Spleen (tissue), 13 donors: ENCODE results near the gene PDZD8. TPM values are rescaled to one million over a fixed set of nuclear protein-coding genes. Genes with fewer than 3 reads are reported as not detected.

Experiments used
- DNase-seq: peaks from one replicate; pipeline ENCODE4 v3.0.0-alpha.2; 2020
- H3K27ac ChIP-seq, 8 donors: fragments of 200-600 bp; sonication (generic) in 7 of 8; 1 replicate in 4 of 8; 2 replicates in 4 of 8; pipeline versions ENCODE4 v1.5.0 to v1.8.0; 2016 to 2021; ENCODE audit warnings: inconsistent platforms in 4 of 8, mild to moderate bottlenecking in 4 of 8, moderate library complexity in 1 of 8
- H3K27me3 ChIP-seq, 7 donors: fragments of 200-600 bp; sonication (generic) in 6 of 7; replicated peaks in 1 of 7; 1 replicate in 4 of 7; 2 replicates in 3 of 7; pipeline versions ENCODE4 v1.5.0 to v1.8.0; 2016 to 2021; ENCODE audit warnings: inconsistent platforms in 3 of 7, mild to moderate bottlenecking in 1 of 7
- H3K36me3 ChIP-seq, 6 donors: fragments of 200-600 bp; sonication (generic) in 5 of 6; 1 replicate in 4 of 6; 2 replicates in 2 of 6; pipeline versions ENCODE4 v1.5.0 to v1.8.0; 2016 to 2021; ENCODE audit warnings: inconsistent platforms in 2 of 6
- H3K4me1 ChIP-seq, 6 donors: fragments of 200-600 bp; sonication (generic) in 5 of 6; 1 replicate in 3 of 6; 2 replicates in 3 of 6; pipeline versions ENCODE4 v1.5.0 to v1.8.0; 2016 to 2021; ENCODE audit warnings: inconsistent platforms in 3 of 6
- H3K4me3 ChIP-seq, 8 donors: fragments of 200-600 bp; sonication (generic) in 7 of 8; 1 replicate in 4 of 8; 2 replicates in 4 of 8; pipeline versions ENCODE4 v1.5.0 to v1.8.0; 2016 to 2021; ENCODE audit warnings: inconsistent platforms in 4 of 8, mild to moderate bottlenecking in 4 of 8, moderate library complexity in 2 of 8
- H3K9me3 ChIP-seq, 8 donors: fragments of 200-600 bp; sonication (generic) in 7 of 8; 1 replicate in 4 of 8; 2 replicates in 4 of 8; pipeline versions ENCODE4 v1.5.0 to v1.8.0; 2016 to 2021; ENCODE audit warnings: inconsistent platforms in 4 of 8
- POLR2A ChIP-seq, 3 donors: fragments of 450-650 bp; IDR thresholded peaks; one replicate each; pipeline ENCODE4 v1.5.1; 2017; ENCODE audit warnings: antibody characterized with exemption in 3 of 3, mild to moderate bottlenecking in 1 of 3
- POLR2AphosphoS5 ChIP-seq, 3 donors: sonication (generic); formaldehyde crosslinking; IDR thresholded peaks; one replicate each; pipeline ENCODE4 v1.5.1; 2017; ENCODE audit warnings: antibody characterized with exemption in 3 of 3
- WGBS, 5 donors: extraction: QIAGEN DNeasy Blood & Tissue Kit in 3 of 5; methylation state at CpG; one replicate each; pipeline versions ENCODE4 v1.1.5 to v1.1.7; 2013 to 2018; 5-methylcytosine and 5-hydroxymethylcytosine counted together
- intact Hi-C: fragments of 100-400 bp; cut with DNase I; formaldehyde crosslinking; loops from one replicate; pipeline ENCODE4 v1.15.0; 2023; ENCODE audit warnings: low total_unique reads
- long read RNA-seq, 2 donors: transcript quantifications; one replicate each; lab custom pipeline, GENCODE V29; 2026
- polyA plus RNA-seq, 3 donors: library from polyadenylated mRNA; stranded (reverse); fragments of 200-250 nt; gene quantifications; one replicate each; pipeline ENCODE4 v1.2.1, GENCODE V29; 2013
- total RNA-seq, 7 donors: library from RNA; depleted of rRNA in 3 of 7; stranded (reverse); fragments of >200 nt in 3 of 7; fragmentation: NEBNext Ultra II Directional in 4 of 7; extraction: Animal tissue kit (Norgen Biotek cat#: 25700) in 4 of 7; gene quantifications; one replicate each; pipeline versions ENCODE4 v1.1.0 to v1.2.1, GENCODE V29; 2016 to 2021
- TF ChIP-seq, protein P1 (sequence below), 11 experiments: fragments of 200-600 bp in 7 of 11; fragments of 450-650 bp in 4 of 11; sonication (generic) in 4 of 11; IDR thresholded peaks in 8 of 11; conservative IDR thresholded peaks in 3 of 11; 1 replicate in 7 of 11; 2 replicates in 4 of 11; pipeline versions ENCODE4 v1.4.0 to v1.8.0; 2016 to 2021; ENCODE audit warnings: antibody characterized with exemption in 11 of 11, inconsistent platforms in 4 of 11, mild to moderate bottlenecking in 1 of 11
- donor health status: healthy with polysubstance abuse.
- donor health status: DM: no; HTN: no; CAD: no; lungs with moderate emphysema.
- donor health status: DM: no; HTN: no; CAD: no.
- donor health status: Bipolar disorder and iron deficiency.
- donor health status: healthy.
- donor health status: DM: no; HTN: no; CAD: no.
- donor health status: DM: yes; HTN: yes; CAD: no.

The PDZD8 gene, protein sequence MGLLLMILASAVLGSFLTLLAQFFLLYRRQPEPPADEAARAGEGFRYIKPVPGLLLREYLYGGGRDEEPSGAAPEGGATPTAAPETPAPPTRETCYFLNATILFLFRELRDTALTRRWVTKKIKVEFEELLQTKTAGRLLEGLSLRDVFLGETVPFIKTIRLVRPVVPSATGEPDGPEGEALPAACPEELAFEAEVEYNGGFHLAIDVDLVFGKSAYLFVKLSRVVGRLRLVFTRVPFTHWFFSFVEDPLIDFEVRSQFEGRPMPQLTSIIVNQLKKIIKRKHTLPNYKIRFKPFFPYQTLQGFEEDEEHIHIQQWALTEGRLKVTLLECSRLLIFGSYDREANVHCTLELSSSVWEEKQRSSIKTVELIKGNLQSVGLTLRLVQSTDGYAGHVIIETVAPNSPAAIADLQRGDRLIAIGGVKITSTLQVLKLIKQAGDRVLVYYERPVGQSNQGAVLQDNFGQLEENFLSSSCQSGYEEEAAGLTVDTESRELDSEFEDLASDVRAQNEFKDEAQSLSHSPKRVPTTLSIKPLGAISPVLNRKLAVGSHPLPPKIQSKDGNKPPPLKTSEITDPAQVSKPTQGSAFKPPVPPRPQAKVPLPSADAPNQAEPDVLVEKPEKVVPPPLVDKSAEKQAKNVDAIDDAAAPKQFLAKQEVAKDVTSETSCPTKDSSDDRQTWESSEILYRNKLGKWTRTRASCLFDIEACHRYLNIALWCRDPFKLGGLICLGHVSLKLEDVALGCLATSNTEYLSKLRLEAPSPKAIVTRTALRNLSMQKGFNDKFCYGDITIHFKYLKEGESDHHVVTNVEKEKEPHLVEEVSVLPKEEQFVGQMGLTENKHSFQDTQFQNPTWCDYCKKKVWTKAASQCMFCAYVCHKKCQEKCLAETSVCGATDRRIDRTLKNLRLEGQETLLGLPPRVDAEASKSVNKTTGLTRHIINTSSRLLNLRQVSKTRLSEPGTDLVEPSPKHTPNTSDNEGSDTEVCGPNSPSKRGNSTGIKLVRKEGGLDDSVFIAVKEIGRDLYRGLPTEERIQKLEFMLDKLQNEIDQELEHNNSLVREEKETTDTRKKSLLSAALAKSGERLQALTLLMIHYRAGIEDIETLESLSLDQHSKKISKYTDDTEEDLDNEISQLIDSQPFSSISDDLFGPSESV
- total RNA-seq: 100 to 1,000 TPM in 1 of 7 donors, 10 to 100 TPM in 6; 23.4 to 119 (median 27.3) TPM
- polyA plus RNA-seq: 1 to 10 TPM in 2 of 3 donors, under 1 TPM in 1; 0.91 to 3.5 (median 1.4) TPM
- long read RNA-seq, donor 1, full-length matches to known transcripts: 1 of 7 reads
- long read RNA-seq, donor 1, partial matches to known transcripts: 6 of 7 reads
- long read RNA-seq, donor 1, other reads (novel, unspliced or antisense): 0 of 7 reads
- long read RNA-seq, donor 2, full-length matches to known transcripts: 3 of 3 reads
- long read RNA-seq, donor 2, partial matches to known transcripts: 0 of 3 reads
- long read RNA-seq, donor 2, other reads (novel, unspliced or antisense): 0 of 3 reads

DNA sequence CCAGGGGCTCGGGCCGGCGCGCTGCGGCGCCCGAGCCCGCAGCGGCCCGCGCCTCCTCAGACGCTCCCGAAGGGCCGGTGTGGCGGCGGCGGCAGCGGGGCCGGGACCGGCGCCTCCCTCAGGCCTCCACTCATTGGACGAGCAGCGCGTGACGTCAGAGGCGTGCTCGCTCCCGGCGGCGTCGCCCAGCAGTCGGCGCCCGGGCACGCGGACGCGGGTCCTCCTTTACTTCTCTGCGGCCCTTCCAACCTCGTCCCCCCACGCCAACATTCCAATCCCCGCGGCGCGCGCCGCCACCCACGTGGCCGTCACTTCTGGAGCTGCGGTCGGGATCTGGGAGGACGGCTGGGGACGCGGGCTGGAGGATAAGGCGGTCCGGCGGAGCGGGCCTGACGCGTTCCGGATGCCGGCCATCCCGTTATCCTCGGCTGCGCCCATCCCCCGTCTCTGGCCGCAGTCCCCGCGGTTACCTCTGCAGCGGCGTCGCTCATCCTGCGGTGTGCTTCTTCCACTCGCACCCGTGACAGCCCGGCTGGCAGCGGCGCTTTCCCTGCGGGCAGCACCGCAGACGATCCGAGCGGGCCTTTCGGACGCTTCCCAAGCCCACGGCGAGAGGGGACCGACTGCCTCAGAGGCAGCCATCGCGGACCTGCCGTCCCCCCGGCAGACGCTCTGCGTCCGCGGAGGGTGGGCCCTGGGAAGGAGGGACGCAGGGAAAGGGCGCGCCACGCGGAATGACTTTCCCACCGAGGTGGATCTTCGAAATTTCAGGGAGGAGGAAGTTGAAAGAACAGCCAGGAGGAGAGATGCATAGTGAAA is at the start of gene PDZD8:
TSS of gene PDZD8 (minus strand) at position 81 of the 819 bp plus-strand sequence. CDS start 213 bp downstream, outside the sequence.
- Histone ChIP-seq H3K4me3 (peak within 1 kb of the TSS; percentile 75 to 99 (median 90)), H3K4me1 (peaks cover 16 to 53% (median 39%) of the 10 kb centered on the region in 6 donors), H3K27me3 (peaks cover 0 to 27% (median 0%) of the 10 kb centered on the region in 7 donors), H3K36me3 (no peaks in the 10 kb centered on the region), H3K9me3 (no peaks in the 10 kb centered on the region), H3K27ac (peak within 1 kb of the TSS; percentile 82 to 99 (median 96))
- intact Hi-C loops: no loop called here
- peak; percentile 98 for DNase-seq
- WGBS, 5 donors: 0 to 2% (median 1%) methylated on average over 29 to 103 of the region's 103 CpGs
- peak in 2 of 3 donors; percentile 53 to 66 for TF ChIP-seq POLR2A (IDR thresholded peaks at IDR 0.05)
- TF ChIP-seq POLR2AphosphoS5 (IDR thresholded peaks at IDR 0.05): peak; percentile 90 to 94 (median 92)
- TF ChIP-seq, protein P1, sequence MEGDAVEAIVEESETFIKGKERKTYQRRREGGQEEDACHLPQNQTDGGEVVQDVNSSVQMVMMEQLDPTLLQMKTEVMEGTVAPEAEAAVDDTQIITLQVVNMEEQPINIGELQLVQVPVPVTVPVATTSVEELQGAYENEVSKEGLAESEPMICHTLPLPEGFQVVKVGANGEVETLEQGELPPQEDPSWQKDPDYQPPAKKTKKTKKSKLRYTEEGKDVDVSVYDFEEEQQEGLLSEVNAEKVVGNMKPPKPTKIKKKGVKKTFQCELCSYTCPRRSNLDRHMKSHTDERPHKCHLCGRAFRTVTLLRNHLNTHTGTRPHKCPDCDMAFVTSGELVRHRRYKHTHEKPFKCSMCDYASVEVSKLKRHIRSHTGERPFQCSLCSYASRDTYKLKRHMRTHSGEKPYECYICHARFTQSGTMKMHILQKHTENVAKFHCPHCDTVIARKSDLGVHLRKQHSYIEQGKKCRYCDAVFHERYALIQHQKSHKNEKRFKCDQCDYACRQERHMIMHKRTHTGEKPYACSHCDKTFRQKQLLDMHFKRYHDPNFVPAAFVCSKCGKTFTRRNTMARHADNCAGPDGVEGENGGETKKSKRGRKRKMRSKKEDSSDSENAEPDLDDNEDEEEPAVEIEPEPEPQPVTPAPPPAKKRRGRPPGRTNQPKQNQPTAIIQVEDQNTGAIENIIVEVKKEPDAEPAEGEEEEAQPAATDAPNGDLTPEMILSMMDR (IDR thresholded peaks at IDR 0.05 in 8 of 11, conservative IDR thresholded peaks at IDR 0.05 in 3 of 11): peak in 4 of 11 experiments; percentile 7 to 38 (median 22)

DNA sequence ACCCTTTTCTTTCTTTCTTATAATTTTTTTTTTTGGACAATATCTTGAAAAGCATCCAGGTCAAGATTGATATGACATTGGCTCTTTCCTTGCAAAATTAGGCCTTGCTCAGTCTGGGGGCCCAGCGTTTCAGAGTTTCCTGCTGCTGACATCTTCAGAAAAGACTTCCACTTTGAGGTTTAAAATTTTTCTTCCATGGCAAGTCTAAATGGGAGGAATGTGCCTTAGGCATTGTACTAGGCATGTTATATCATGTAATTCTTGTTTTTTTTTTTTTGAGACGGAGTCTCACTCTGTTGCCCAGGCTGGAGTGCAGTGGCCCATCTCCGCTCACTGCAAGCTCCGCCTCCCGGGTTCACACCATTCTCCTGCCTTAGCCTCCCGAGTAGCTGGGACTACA is 48.9 kb upstream of the PDZD8 start:
- H3K27me3 ChIP-seq: peaks cover 0 to 8% (median 0%) of the 10 kb centered on the region in 7 donors
- no peak overlapping the region for H3K27ac ChIP-seq
- 79 to 88% (median 80%) methylated on average over 6 of the region's 6 CpGs for WGBS, 5 donors
- no peak for DNase-seq
- TF ChIP-seq, protein P1 (IDR thresholded peaks at IDR 0.05 in 8 of 11, conservative IDR thresholded peaks at IDR 0.05 in 3 of 11): no peak
- no peak for TF ChIP-seq POLR2AphosphoS5 (IDR thresholded peaks at IDR 0.05)
- no peak for TF ChIP-seq POLR2A (IDR thresholded peaks at IDR 0.05)
- peaks cover 0 to 7% (median 0%) of the 10 kb centered on the region in 6 donors for H3K4me1 ChIP-seq
- H3K9me3 ChIP-seq: peaks cover 0 to 6% (median 0%) of the 10 kb centered on the region in 8 donors
- no peaks in the 10 kb centered on the region for H3K36me3 ChIP-seq
- intact Hi-C loops: no loop called here
- no peak overlapping the region for H3K4me3 ChIP-seq

DNA sequence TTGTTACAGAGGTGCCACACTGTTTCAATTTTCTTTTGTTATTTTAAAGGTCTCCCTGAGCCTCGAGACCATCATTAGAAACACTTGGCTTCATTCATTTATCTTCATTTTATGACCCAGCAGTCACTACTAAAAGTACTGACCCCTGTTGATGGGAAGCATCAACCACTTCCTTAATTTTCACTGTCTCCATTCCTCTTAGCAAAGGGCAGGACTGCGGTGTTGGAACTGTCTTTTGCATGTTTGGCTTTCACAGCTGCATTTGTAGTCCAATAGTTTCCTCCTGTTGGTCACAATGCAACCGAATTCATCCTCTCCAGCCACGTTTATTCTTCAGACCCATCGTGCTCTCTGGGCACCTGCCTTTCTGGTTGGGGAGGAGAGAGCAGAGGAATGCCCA is 46.7 kb upstream of the PDZD8 start:
- Histone ChIP-seq H3K27ac (no peak overlapping the region), H3K4me1 (peaks cover 0 to 16% (median 0%) of the 10 kb centered on the region in 6 donors), H3K27me3 (peaks cover 0 to 8% (median 0%) of the 10 kb centered on the region in 7 donors), H3K36me3 (no peaks in the 10 kb centered on the region), H3K9me3 (peaks cover 0 to 6% (median 0%) of the 10 kb centered on the region in 8 donors), H3K4me3 (no peak overlapping the region)
- TF ChIP-seq POLR2A (IDR thresholded peaks at IDR 0.05) (no peak), POLR2AphosphoS5 (IDR thresholded peaks at IDR 0.05) (no peak)
- TF ChIP-seq, protein P1 (IDR thresholded peaks at IDR 0.05 in 8 of 11, conservative IDR thresholded peaks at IDR 0.05 in 3 of 11): no peak
- intact Hi-C loops: no loop called here
- DNase-seq: no peak
- WGBS, 5 donors: 49 to 84% (median 55%) methylated on average over 5 of the region's 5 CpGs
